B cell (primary cell): ENCODE results near the gene TENM3. TPM values are rescaled to one million over a fixed set of nuclear protein-coding genes. Genes with fewer than 3 reads are reported as not detected.

Source experiments
- ATAC-seq: fragments of 200-7000 bp; cut with Tn5 transposase; one replicate; pipeline ENCODE4 v1.10.0; 2021; ENCODE audit warnings: low read depth, mild to moderate bottlenecking, moderate number of reproducible peaks, moderate library complexity
- CTCF ChIA-PET: fragments of 350-600 bp; sonication (Branson Sonifier 250); formaldehyde crosslinking; loops from one replicate; lab custom pipeline; 2021; ENCODE audit warnings: antibody characterized with exemption, inconsistent platforms; lab: Charles Lee
- POLR2A ChIA-PET: fragments of 350-600 bp; sonication (Branson Sonifier 250); formaldehyde crosslinking; loops from one replicate; lab custom pipeline; 2021; ENCODE audit warnings: antibody characterized with exemption; lab: Charles Lee
- DNase-seq: peaks from one replicate; pipeline ENCODE4 v3.0.0; 2013
- H2AFZ ChIP-seq: 2 replicates; pipeline ENCODE4 v1.6.1; 2012; ENCODE audit warnings: mild to moderate bottlenecking, low read depth, low read length; ENCODE audit not compliant: insufficient read depth, poor library complexity, severe bottlenecking
- H3K27ac ChIP-seq, 2 donors: 1 replicate in 1 of 2; 2 replicates in 1 of 2; pipeline ENCODE4 v1.5.1; 2012 to 2013; ENCODE audit warnings: low read length in 2 of 2, mild to moderate bottlenecking in 2 of 2, moderate library complexity in 1 of 2
- H3K27me3 ChIP-seq, 4 experiments: fragments of 200-600 bp in 1 of 4; sonication (generic) in 1 of 4; replicated peaks in 1 of 4; 1 replicate in 2 of 4; 2 replicates in 2 of 4; pipeline versions ENCODE4 v1.6.1 to v1.7.0; 2013 to 2016; ENCODE audit warnings: low read length in 3 of 4, mild to moderate bottlenecking in 2 of 4, mixed read lengths in 1 of 4, moderate library complexity in 1 of 4; ENCODE audit not compliant: insufficient read depth in 4 of 4, control insufficient read depth in 3 of 4; ENCODE audit errors: control extremely low read depth in 1 of 4
- H3K36me3 ChIP-seq, 2 experiments: replicated peaks in 1 of 2; 1 replicate in 1 of 2; 2 replicates in 1 of 2; pipeline versions ENCODE4 v1.6.1 to v1.7.1; 2013; ENCODE audit warnings: low read length in 1 of 2; ENCODE audit not compliant: insufficient read depth in 2 of 2, control insufficient read depth in 1 of 2; ENCODE audit errors: control extremely low read depth in 1 of 2, extremely low read depth in 1 of 2
- H3K4me1 ChIP-seq, 2 donors: fragments of 200-600 bp in 1 of 2; sonication (generic) in 1 of 2; 1 replicate in 1 of 2; 2 replicates in 1 of 2; pipeline versions ENCODE4 v1.5.1 to v1.6.1; 2013 to 2017; ENCODE audit warnings: low read length in 2 of 2; ENCODE audit not compliant: control insufficient read depth in 2 of 2, insufficient read depth in 2 of 2
- H3K4me2 ChIP-seq: replicated peaks from 2 replicates; pipeline ENCODE3; 2012; ENCODE audit warnings: mild to moderate bottlenecking, low read depth, low read length; ENCODE audit not compliant: poor library complexity, severe bottlenecking
- H3K4me3 ChIP-seq, 5 experiments: fragments of 200-600 bp in 1 of 5; sonication (generic) in 1 of 5; 1 replicate in 3 of 5; 2 replicates in 2 of 5; pipeline versions ENCODE4 v1.5.1 to v1.7.0; 2011 to 2016; ENCODE audit warnings: low read length in 4 of 5, mild to moderate bottlenecking in 4 of 5, low read depth in 2 of 5, control low read depth in 1 of 5, moderate library complexity in 1 of 5; ENCODE audit not compliant: insufficient read depth in 1 of 5; ENCODE audit errors: control extremely low read depth in 1 of 5, extremely low read depth in 1 of 5
- H3K79me2 ChIP-seq: fragments of 200-600 bp; sonication (generic); one replicate; pipeline ENCODE4 v1.6.0; 2016; ENCODE audit warnings: low read length; ENCODE audit not compliant: control insufficient read depth, insufficient read depth
- H3K9ac ChIP-seq: fragments of 200-600 bp; sonication (generic); 2 replicates; pipeline ENCODE4 v1.6.1; 2017; ENCODE audit warnings: mild to moderate bottlenecking, low read length, moderate library complexity
- H3K9me3 ChIP-seq, 3 donors: one replicate each; pipeline versions ENCODE4 v1.6.1 to v1.7.1; 2013; ENCODE audit warnings: low read length in 2 of 3; ENCODE audit not compliant: control insufficient read depth in 2 of 3, insufficient read depth in 1 of 3; ENCODE audit errors: control extremely low read depth in 1 of 3
- H4K20me1 ChIP-seq: 2 replicates; pipeline ENCODE4 v1.6.0; 2012; ENCODE audit warnings: mild to moderate bottlenecking, low read length; ENCODE audit not compliant: insufficient read depth, control insufficient read depth, poor library complexity, severe bottlenecking
- H3K27ac Mint-ChIP-seq: one replicate; pipeline ENCODE4 v1.8.0; 2021; ENCODE audit warnings: mixed read lengths
- H3K27me3 Mint-ChIP-seq: one replicate; pipeline ENCODE4 v1.8.0; 2021; ENCODE audit warnings: mixed read lengths
- H3K4me1 Mint-ChIP-seq: one replicate; pipeline ENCODE4 v1.8.0; 2021; ENCODE audit warnings: mixed read lengths
- H3K4me3 Mint-ChIP-seq: one replicate; pipeline ENCODE4 v1.8.0; 2021; ENCODE audit warnings: mixed read lengths
- H3K9me3 Mint-ChIP-seq: one replicate; pipeline ENCODE4 v1.8.0; 2022; ENCODE audit warnings: mixed read lengths; ENCODE audit not compliant: insufficient read depth
- EZH2 ChIP-seq: IDR thresholded peaks from 2 replicates; pipeline ENCODE4 v1.6.1; 2012; ENCODE audit warnings: borderline replicate concordance, low read depth, mild to moderate bottlenecking, moderate library complexity, low read length; ENCODE audit not compliant: insufficient read depth, poor library complexity, severe bottlenecking
- WGBS: methylation state at CpG from one replicate; pipeline ENCODE4 v1.1.5; 2013; ENCODE audit warnings: missing lambda C conversion rate; ENCODE audit not compliant: insufficient coverage; 5-methylcytosine and 5-hydroxymethylcytosine counted together
- intact Hi-C: fragments of 100-400 bp; cut with micrococcal nuclease; formaldehyde crosslinking; loops from one replicate; pipeline ENCODE4 v1.10.0; 2022
- polyA plus RNA-seq: library from polyadenylated mRNA; depleted of rRNA; stranded (reverse); fragments of >200 nt; gene quantifications from 2 replicates; pipeline ENCODE4 v1.2.3, GENCODE V29; 2012
- total RNA-seq, 2 donors: library from RNA; stranded (reverse); fragments of 120-200 nt in 1 of 2; gene quantifications; 1 replicate in 1 of 2; 2 replicates in 1 of 2; pipeline versions ENCODE4 v1.2.3 to v1.2.4, GENCODE V29; 2013 to 2022
- TF ChIP-seq, protein P1 (sequence below): fragments of 200-600 bp; IDR thresholded peaks from one replicate; pipeline ENCODE4 v1.8.0; 2022; ENCODE audit warnings: antibody characterized with exemption, mild to moderate bottlenecking

The TENM3 gene
- total and polyA plus RNA-seq, 2 donors (not counting 1 experiment from before 2014, with no cell fraction given), result not detected

DNA sequence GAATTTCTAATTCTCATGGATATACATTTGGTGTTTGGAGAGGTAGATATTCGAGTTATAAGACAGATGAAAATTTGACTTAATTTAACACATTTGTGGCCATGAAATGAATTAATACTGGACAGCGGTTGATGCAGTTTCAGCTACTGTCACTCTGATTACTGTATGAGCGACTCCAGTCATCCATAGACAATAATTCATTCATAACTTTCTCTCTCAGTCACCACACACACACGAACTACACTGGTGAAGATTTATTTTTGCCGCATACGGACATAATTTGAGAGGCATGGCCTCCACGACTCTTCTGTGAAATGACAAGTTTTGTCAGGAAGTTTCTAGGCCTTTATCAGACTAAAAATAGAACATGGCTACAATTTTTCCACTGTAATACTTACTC, 177.0 kb downstream of the TENM3 start:
- WGBS, result 94% methylated on average over 2 of the region's 7 CpGs
- intact Hi-C loops, result no loop called here
- Histone ChIP-seq H3K9ac (no peak overlapping the region), H3K4me3 (no peak overlapping the region), H3K27me3 (no peaks in the 10 kb centered on the region), H3K4me2 (no peak overlapping the region), H3K36me3 (no peaks in the 10 kb centered on the region), H3K27ac (no peak overlapping the region), H3K4me1 (no peaks in the 10 kb centered on the region), H3K9me3 (peaks cover 0 to 8% (median 0%) of the 10 kb centered on the region in 3 donors), H4K20me1 (no peaks in the 10 kb centered on the region), H3K79me2 (no peaks in the 10 kb centered on the region), H2AFZ (no peak overlapping the region)
- ATAC-seq, result no peak
- no peak for DNase-seq
- H3K27me3 Mint-ChIP-seq, result no peaks in the 10 kb centered on the region
- TF ChIP-seq, protein P1, sequence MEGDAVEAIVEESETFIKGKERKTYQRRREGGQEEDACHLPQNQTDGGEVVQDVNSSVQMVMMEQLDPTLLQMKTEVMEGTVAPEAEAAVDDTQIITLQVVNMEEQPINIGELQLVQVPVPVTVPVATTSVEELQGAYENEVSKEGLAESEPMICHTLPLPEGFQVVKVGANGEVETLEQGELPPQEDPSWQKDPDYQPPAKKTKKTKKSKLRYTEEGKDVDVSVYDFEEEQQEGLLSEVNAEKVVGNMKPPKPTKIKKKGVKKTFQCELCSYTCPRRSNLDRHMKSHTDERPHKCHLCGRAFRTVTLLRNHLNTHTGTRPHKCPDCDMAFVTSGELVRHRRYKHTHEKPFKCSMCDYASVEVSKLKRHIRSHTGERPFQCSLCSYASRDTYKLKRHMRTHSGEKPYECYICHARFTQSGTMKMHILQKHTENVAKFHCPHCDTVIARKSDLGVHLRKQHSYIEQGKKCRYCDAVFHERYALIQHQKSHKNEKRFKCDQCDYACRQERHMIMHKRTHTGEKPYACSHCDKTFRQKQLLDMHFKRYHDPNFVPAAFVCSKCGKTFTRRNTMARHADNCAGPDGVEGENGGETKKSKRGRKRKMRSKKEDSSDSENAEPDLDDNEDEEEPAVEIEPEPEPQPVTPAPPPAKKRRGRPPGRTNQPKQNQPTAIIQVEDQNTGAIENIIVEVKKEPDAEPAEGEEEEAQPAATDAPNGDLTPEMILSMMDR, result no peak
- no peak for TF ChIP-seq EZH2
- H3K4me3 Mint-ChIP-seq, result no peak overlapping the region
- CTCF ChIA-PET, result no interaction called here
- no peaks in the 10 kb centered on the region for H3K4me1 Mint-ChIP-seq
- POLR2A ChIA-PET, result no interaction called here
- H3K27ac Mint-ChIP-seq, result no peak overlapping the region
- H3K9me3 Mint-ChIP-seq, result no peaks in the 10 kb centered on the region

DNA sequence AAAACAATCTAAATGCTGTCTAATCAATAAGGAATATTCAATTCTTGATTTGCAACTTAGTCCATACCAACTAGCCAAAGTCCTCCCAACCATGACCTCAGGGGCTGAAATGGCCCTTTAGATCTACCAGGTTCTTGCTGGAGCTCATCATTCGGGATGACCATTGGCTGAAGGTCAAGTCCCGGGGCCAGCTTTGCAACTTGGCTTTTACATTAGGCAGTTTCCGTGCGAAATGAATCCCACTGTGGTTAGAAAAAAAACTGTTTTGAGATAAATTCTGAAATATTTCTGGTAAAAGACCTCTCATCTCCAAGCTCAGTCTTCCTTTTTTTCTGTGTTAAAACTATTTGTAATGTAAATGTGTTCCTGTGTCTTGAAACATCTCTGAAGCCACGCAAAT, 178.6 kb downstream of the TENM3 start:
- H3K4me3 Mint-ChIP-seq, result no peak overlapping the region
- H3K27me3 Mint-ChIP-seq, result no peaks in the 10 kb centered on the region
- ATAC-seq (no peak), DNase-seq (no peak)
- Histone ChIP-seq H3K27ac (no peak overlapping the region), H3K4me1 (no peaks in the 10 kb centered on the region), H3K79me2 (no peaks in the 10 kb centered on the region), H3K9me3 (peaks cover 0 to 7% (median 0%) of the 10 kb centered on the region in 3 donors), H2AFZ (no peak overlapping the region), H3K27me3 (no peaks in the 10 kb centered on the region), H3K36me3 (no peaks in the 10 kb centered on the region), H3K9ac (no peak overlapping the region), H4K20me1 (no peaks in the 10 kb centered on the region), H3K4me2 (no peak overlapping the region), H3K4me3 (no peak overlapping the region)
- H3K9me3 Mint-ChIP-seq, result no peaks in the 10 kb centered on the region
- CTCF ChIA-PET, result no interaction called here
- H3K4me1 Mint-ChIP-seq, result no peaks in the 10 kb centered on the region
- no peak overlapping the region for H3K27ac Mint-ChIP-seq
- intact Hi-C loops, result no loop called here
- no peak for TF ChIP-seq EZH2
- TF ChIP-seq, protein P1, result no peak
- WGBS, result 85% methylated on average over 2 of the region's 5 CpGs
- POLR2A ChIA-PET, result no interaction called here
